Psoas muscle (tissue), 8 donors: Measurements from ENCODE around the gene GPC6. TPM values are rescaled to one million over a fixed set of nuclear protein-coding genes. Genes with fewer than 3 reads are reported as not detected.

ENCODE experiments used
- ATAC-seq, 4 donors: fragments of 200-7000 bp; cut with Tn5 transposase; one replicate each; pipeline ENCODE4 v1.9.1; 2020; ENCODE audit warnings: moderate library complexity in 3 of 4, mild to moderate bottlenecking in 2 of 4
- DNase-seq, 2 donors: peaks; one replicate each; pipeline ENCODE4 v3.0.0-alpha.2; 2020
- H3K27ac ChIP-seq: fragments of 200-600 bp; one replicate; pipeline ENCODE4 v1.8.0; 2022
- H3K27me3 ChIP-seq, 3 donors: fragments of 200-600 bp in 1 of 3; one replicate each; pipeline versions ENCODE4 v1.6.1 to v1.8.0; 2013 to 2022; ENCODE audit warnings: low read length in 2 of 3, mild to moderate bottlenecking in 2 of 3, moderate library complexity in 1 of 3; ENCODE audit not compliant: insufficient read depth in 3 of 3
- H3K36me3 ChIP-seq, 2 donors: fragments of 200-600 bp in 1 of 2; one replicate each; pipeline versions ENCODE4 v1.6.1 to v1.8.0; 2013 to 2022; ENCODE audit warnings: low read depth in 1 of 2, mild to moderate bottlenecking in 1 of 2, moderate library complexity in 1 of 2; ENCODE audit not compliant: insufficient read depth in 1 of 2
- H3K4me1 ChIP-seq: fragments of 200-600 bp; one replicate; pipeline ENCODE4 v1.8.0; 2022
- H3K4me3 ChIP-seq: fragments of 200-600 bp; one replicate; pipeline ENCODE4 v1.8.0; 2022; ENCODE audit warnings: mild to moderate bottlenecking
- H3K9me3 ChIP-seq: fragments of 200-600 bp; one replicate; pipeline ENCODE4 v1.8.0; 2022
- WGBS, 3 donors: extraction: QIAGEN DNeasy Blood & Tissue Kit; methylation state at CpG; one replicate each; pipeline versions ENCODE4 v1.1.6 to v1.1.7; 2013; 5-methylcytosine and 5-hydroxymethylcytosine counted together
- intact Hi-C, 2 donors: fragments of 100-400 bp; cut with DNase I; formaldehyde crosslinking; loops; one replicate each; pipeline versions ENCODE4 v1.11.0 to v1.14.2; 2022
- polyA plus RNA-seq, 3 donors: library from polyadenylated mRNA; stranded (reverse); fragments of 200-250 nt; gene quantifications; one replicate each; pipeline ENCODE4 v1.2.3, GENCODE V29; 2013
- total RNA-seq, 4 donors: library from RNA; stranded (reverse); fragmentation: NEBNext Ultra II Directional in 2 of 4; extraction: Animal tissue kit (Norgen Biotek cat#: 25700) in 2 of 4; gene quantifications; one replicate each; pipeline versions ENCODE4 v1.2.1 to v1.2.4, GENCODE V29; 2021 to 2023
- TF ChIP-seq, protein P1 (sequence below): fragments of 200-600 bp; IDR thresholded peaks from one replicate; pipeline ENCODE4 v1.8.0; 2022; ENCODE audit warnings: antibody characterized with exemption
- donor health status: healthy with polysubstance abuse.
- donor health status: DM: no; HTN: no; CAD: no; lungs with moderate emphysema.
- donor health status: Bipolar disorder and iron deficiency.
- donor health status: healthy.
- donor health status: DM: yes; HTN: yes; CAD: no.
- donor health status: DM: no; HTN: no; CAD: no.
- donor health status: DM: no; HTN: no; CAD: no.
- donor health status: DM: yes; HTN: yes; CAD: no.

GPC6 gene
- total and polyA plus RNA-seq, 7 donors = 0.07 to 3.7 (median 0.57) TPM

DNA sequence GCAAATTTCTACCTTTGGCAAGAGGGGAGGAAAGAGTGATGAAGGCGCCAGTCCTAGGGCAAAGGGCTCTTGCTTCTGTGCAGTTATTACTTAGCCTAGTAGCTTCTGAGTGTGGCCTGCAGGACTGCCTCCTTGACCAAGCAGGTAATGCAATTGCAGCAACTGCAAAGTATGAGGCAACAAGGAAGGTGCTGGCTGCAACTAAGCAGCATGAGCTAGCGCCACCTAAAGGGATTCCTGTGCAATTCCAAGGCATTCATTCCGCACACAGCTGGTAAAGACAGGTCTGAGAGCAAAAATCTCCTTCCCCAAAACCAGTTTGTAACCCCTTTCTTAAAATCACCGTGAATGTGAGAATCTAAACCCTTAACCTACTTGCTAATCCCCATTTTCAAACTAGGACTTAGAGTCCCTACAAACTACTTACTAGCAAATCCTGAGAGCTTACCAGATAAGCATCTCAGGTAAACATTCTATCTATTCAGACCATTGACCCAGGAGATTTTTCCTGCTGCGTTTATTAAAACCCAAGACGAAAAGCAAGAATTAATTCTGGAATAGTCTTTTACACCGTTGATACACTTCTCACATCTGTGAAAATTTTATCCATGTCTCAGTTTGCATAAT, 1190.0 kb downstream of the GPC6 start:
- WGBS, 3 donors = 50 to 68% (median 60%) methylated on average over 7 of the region's 7 CpGs
- no peak overlapping the region for H3K27ac ChIP-seq
- H3K4me3 ChIP-seq = no peak overlapping the region
- no peaks in the 10 kb centered on the region for H3K4me1 ChIP-seq
- DNase-seq (no peak), ATAC-seq (no peak)
- H3K27me3 ChIP-seq = peaks cover 2 to 5% (median 2%) of the 10 kb centered on the region in 3 donors
- no peaks in the 10 kb centered on the region for H3K36me3 ChIP-seq
- peaks cover 2% of the 10 kb centered on the region for H3K9me3 ChIP-seq
- intact Hi-C loops = no loop called here
- TF ChIP-seq, protein P1, sequence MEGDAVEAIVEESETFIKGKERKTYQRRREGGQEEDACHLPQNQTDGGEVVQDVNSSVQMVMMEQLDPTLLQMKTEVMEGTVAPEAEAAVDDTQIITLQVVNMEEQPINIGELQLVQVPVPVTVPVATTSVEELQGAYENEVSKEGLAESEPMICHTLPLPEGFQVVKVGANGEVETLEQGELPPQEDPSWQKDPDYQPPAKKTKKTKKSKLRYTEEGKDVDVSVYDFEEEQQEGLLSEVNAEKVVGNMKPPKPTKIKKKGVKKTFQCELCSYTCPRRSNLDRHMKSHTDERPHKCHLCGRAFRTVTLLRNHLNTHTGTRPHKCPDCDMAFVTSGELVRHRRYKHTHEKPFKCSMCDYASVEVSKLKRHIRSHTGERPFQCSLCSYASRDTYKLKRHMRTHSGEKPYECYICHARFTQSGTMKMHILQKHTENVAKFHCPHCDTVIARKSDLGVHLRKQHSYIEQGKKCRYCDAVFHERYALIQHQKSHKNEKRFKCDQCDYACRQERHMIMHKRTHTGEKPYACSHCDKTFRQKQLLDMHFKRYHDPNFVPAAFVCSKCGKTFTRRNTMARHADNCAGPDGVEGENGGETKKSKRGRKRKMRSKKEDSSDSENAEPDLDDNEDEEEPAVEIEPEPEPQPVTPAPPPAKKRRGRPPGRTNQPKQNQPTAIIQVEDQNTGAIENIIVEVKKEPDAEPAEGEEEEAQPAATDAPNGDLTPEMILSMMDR = no peak

DNA sequence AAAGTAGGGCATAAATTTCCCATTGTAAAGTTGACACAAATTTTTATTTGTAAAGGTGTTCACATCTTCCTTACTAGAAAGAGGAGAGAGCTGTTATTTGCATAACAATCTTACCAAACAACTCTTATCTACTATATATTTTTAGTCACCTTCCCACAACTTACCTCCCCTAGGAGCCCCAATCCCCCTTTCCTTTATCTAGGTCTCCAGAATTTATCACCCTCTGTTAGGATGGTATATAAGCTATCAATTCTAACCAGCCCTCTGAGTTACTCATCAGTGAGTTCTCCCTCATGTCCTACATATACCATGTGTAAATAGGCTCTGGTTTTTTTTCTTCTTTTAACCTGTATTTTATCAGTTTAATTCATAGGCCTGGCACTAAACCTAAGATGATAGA, 1190.7 kb downstream of the GPC6 start:
- Histone ChIP-seq H3K9me3 (peaks cover 2% of the 10 kb centered on the region), H3K27ac (no peak overlapping the region), H3K4me1 (no peaks in the 10 kb centered on the region), H3K4me3 (no peak overlapping the region), H3K36me3 (no peaks in the 10 kb centered on the region), H3K27me3 (peaks cover 2 to 5% (median 2%) of the 10 kb centered on the region in 3 donors)
- TF ChIP-seq, protein P1 = no peak
- ATAC-seq = no peak
- intact Hi-C loops = no loop called here
- no peak for DNase-seq

DNA sequence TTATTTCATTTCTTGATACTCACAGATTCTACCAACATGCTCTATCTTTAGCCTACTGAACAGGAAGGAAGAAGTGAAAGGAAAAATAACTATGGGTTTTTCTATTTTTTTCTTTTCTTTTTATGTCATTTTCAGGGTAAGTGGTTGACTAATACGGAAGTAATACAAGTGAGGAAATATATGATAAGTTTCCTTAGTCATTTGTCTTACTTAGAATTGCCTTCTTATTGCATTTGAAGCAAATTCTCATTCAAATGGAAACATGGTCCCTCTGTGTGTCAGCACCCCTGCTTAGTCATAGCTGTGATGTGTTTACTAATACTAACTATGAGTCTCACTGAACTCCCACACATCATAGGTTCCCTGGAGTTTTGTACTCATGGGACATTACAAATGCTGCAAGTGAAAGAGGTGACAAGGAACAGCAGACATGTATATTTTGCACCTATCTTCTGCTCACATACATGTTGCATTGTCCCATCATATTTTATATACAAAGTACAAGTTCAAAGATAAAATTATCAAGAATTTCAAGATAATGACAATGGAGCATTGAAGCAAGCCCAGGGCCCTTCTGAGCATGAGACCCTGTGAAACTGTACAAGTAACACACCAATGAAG, 1192.8 kb downstream of the GPC6 start:
- TF ChIP-seq, protein P1 = no peak
- no peak overlapping the region for H3K27ac ChIP-seq
- H3K4me1 ChIP-seq = no peaks in the 10 kb centered on the region
- H3K27me3 ChIP-seq = peaks cover 2 to 5% (median 2%) of the 10 kb centered on the region in 3 donors
- no peaks in the 10 kb centered on the region for H3K36me3 ChIP-seq
- peaks cover 2% of the 10 kb centered on the region for H3K9me3 ChIP-seq
- intact Hi-C loops = no loop called here
- ATAC-seq (no peak), DNase-seq (no peak)
- 76 to 82% (median 79%) methylated on average over 1 of the region's 1 CpG for WGBS, 3 donors
- no peak overlapping the region for H3K4me3 ChIP-seq

DNA sequence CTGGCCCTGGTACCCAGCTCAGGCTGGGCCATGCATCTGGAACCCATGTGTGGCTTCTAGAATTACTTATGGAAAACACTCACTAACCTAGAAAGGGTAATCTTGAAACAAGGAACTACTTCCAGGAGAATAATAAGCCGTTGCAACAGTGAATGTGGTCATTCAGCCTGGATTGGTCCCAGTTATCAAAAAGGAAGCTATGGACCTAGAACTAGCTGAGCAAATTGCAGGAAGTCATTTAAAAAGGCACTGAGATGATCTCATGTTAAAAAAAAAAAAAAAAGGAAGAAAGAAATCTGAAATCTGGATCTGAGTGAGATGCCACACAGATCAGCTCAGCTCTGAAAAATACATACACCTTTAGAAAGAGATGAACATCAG, 1193.3 kb downstream of the GPC6 start:
- no peaks in the 10 kb centered on the region for H3K36me3 ChIP-seq
- H3K9me3 ChIP-seq = peaks cover 2% of the 10 kb centered on the region
- 0 to 70% (median 38%) methylated on average over 1 of the region's 1 CpG for WGBS, 3 donors
- H3K4me3 ChIP-seq = no peak overlapping the region
- intact Hi-C loops = no loop called here
- no peak for ATAC-seq
- no peak overlapping the region for H3K27ac ChIP-seq
- H3K4me1 ChIP-seq = no peaks in the 10 kb centered on the region
- TF ChIP-seq, protein P1 = no peak
- DNase-seq = no peak
- peaks cover 2 to 5% (median 2%) of the 10 kb centered on the region in 3 donors for H3K27me3 ChIP-seq
